Urinary bladder (tissue), 4 donors: ENCODE data around the gene SMIM17. TPM values are rescaled to one million over a fixed set of nuclear protein-coding genes. Genes with fewer than 3 reads are reported as not detected.
"Not testable (repeated sequence)": the region's sequence is repeated elsewhere in the genome, so short reads cannot be mapped to it uniquely, and the experiment has no call there.

Experiments used
- DNase-seq: peaks from one replicate; pipeline ENCODE4 v3.0.0-alpha.2; 2015; ENCODE audit errors: extremely low spot score
- H3K27ac ChIP-seq: one replicate; pipeline ENCODE4 v1.5.1; 2013; ENCODE audit warnings: low read depth, mild to moderate bottlenecking, moderate library complexity
- H3K36me3 ChIP-seq: one replicate; pipeline ENCODE4 v1.6.1; 2013; ENCODE audit warnings: mild to moderate bottlenecking, moderate library complexity; ENCODE audit not compliant: insufficient read depth
- H3K4me1 ChIP-seq: one replicate; pipeline ENCODE4 v1.6.1; 2013; ENCODE audit warnings: mild to moderate bottlenecking, moderate library complexity; ENCODE audit not compliant: insufficient read depth
- H3K4me3 ChIP-seq: one replicate; pipeline ENCODE4 v1.5.1; 2013; ENCODE audit warnings: low read depth, low read length
- WGBS: extraction: QIAGEN DNeasy Blood & Tissue Kit; methylation state at CpG from one replicate; pipeline ENCODE4 v1.1.7; 2013; 5-methylcytosine and 5-hydroxymethylcytosine counted together
- polyA plus RNA-seq: library from polyadenylated mRNA; stranded (reverse); fragments of 200-250 nt; gene quantifications from one replicate; pipeline ENCODE4 v1.2.3, GENCODE V29; 2013
- total RNA-seq: library from RNA; depleted of rRNA; stranded (reverse); fragments of >200 nt; gene quantifications from one replicate; pipeline ENCODE4 v1.2.3, GENCODE V29; 2014
- donor health status: healthy with polysubstance abuse.
- donor health status: healthy.

Gene SMIM17
- total and polyA plus RNA-seq, 2 donors, result 0.34 to 1.8 TPM

DNA sequence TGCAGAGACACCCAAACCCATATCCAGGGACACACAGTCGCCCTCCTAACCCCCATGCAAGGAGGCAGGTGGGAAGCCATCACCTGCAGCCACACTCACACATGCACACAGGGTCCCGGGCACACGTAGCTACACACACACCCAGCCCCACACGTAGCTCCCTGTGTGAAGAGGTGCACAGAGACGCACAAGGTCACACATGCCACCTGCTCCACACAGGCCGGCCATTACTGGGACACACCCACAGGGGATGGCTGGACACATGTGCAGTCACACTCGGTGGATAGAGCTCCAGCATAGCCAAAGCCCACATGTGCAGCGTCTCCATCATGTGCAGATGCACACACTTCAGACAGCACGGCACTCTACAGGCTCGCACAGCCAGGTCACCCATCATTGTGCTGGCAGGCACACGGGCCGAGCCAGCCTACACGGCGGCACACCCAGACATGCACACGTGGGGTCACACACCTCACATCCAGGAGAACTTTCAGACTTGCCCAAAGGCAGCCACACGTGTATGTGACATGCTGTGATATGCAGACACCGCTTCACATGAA is 27.5 kb downstream of the SMIM17 start:
- no peak overlapping the region for H3K4me3 ChIP-seq
- no peaks in the 10 kb centered on the region for H3K4me1 ChIP-seq
- WGBS, result 76% methylated on average over 17 of the region's 17 CpGs
- no peak for DNase-seq
- H3K36me3 ChIP-seq, result no peaks in the 10 kb centered on the region
- H3K27ac ChIP-seq, result no peak overlapping the region

DNA sequence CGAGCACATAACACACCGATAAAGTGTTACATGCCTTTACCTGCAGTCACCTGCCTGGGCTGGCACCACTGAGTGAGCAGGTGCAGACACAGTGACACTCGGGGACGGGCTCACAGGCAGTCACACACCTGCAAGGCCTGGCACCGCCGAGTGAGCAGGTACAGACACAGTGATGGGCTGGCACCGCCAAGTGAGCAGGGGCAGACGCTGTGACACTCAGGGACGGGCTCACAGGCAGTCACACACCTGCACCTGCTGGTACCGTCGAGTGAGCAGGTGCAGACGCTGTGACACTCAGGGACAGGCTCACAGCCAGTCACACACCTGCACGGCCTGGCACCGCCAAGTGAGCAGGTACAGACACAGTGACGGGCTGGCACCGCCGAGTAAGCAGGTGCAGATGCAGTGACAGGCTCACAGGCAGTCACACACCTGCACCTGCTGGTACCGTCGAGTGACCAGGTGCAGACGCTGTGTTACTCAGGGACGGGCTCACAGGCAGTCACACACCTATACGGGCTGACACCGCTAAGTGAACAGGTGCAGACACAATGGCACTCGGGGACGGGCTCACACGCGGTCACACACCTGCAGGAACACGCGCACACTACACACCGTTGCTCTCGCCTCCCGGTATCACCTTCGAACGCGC is 28.1 kb downstream of the SMIM17 start:
- Histone ChIP-seq H3K4me1 (no peaks in the 10 kb centered on the region), H3K4me3 (peak overlapping the region; percentile 63), H3K27ac (no peak overlapping the region), H3K36me3 (no peaks in the 10 kb centered on the region)
- DNase-seq, result no peak
- 31% methylated on average over 35 of the region's 35 CpGs for WGBS

DNA sequence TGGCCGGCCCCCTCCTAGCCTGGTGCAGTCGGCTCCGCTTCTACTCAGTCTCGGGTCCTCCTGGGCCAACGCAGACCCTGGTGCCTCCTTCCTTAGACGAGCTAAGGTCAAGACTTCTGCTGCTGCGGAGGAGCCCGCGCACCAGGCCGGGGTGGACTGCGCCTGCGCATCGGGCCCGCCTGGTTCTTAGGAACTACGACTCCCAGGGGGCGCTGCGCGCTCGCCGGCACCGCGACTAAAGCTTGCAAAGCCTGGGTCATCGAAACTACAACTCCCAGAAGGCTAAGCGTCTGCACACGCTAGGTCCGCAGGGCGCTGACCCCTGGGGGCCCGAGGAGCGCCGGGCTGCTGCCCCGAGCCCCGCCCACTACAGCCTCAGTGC is 28.6 kb downstream of the SMIM17 start, which contains the start of gene ZNF835:
Gene ZNF835, minus strand, starts transcription at position 145 of the 382 bp plus-strand sequence. CDS start 6,559 bp downstream, outside the sequence.
- WGBS, result under 1% methylated on average over 32 of the region's 32 CpGs
- H3K4me3 ChIP-seq, result peak within 1 kb of the TSS; percentile 63
- peak; percentile 45 for DNase-seq
- no peaks in the 10 kb centered on the region for H3K4me1 ChIP-seq
- H3K36me3 ChIP-seq, result no peaks in the 10 kb centered on the region
- no peak within 1 kb of the TSS for H3K27ac ChIP-seq

DNA sequence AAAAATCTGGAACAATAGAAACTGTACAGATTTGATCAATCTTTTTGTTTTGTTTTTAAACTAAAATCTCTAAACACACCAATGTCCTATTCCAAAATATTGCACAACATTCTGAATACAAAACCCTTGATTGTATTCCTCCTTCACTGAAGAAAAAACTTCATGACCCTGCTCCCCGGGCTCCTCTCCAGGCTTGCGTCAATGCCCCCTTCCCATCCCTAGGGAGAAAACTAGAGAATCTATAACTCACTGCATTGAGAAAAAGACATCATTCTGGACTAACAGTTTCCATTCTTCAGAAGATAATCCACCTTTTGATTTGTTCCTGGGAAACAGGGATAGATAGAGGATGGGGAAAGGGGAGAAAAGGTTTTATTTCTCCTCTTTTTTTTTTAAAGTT is 29.7 kb downstream of the SMIM17 start:
- WGBS, result 90% methylated on average over 2 of the region's 2 CpGs
- H3K4me1 ChIP-seq, H3K4me3 ChIP-seq, DNase-seq, H3K27ac ChIP-seq, H3K36me3 ChIP-seq: not testable (repeated sequence)

DNA sequence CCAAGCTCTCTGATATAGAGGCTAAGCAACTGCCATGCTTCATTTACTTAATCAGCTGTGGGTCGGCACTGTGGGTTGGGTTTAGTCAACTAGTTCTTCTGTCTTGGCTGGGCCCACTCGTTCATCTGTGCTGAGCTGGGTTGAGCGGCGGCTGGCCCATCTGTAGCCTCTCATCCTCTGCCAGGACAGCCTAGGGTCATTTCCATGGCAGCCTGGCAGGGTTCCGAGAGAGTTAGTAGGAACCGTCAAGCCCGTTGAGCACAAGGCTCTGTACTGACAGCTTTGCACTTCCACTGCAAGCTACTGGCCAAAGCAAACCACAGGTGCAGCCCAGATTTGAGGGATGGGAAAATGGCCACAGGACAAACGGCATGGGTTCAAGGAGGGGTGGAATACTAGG is 35.2 kb downstream of the SMIM17 start:
- H3K27ac ChIP-seq, result no peak overlapping the region
- H3K36me3 ChIP-seq, result no peaks in the 10 kb centered on the region
- H3K4me1 ChIP-seq, result no peaks in the 10 kb centered on the region
- WGBS, result 84% methylated on average over 8 of the region's 8 CpGs
- DNase-seq, result no peak
- H3K4me3 ChIP-seq, result no peak overlapping the region

DNA sequence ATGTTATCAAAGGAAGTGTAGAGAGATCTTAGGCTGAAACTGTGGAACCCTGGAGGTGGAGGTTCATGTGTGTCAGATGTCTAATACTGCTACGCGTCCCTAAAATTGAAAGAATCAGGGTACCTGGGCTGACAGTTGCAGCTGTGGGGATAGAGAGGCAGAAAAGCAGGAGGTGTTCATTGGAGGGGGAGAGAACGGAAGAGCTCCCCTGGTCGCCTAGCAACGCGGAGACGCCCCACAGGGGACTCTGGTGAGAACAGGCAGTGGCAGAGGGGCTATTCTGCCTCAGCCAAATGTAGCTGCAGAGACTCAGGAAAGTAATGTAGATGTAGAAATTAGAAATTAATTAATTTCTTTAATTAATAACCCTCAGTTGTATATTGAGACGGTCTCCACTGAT is 38.7 kb downstream of the SMIM17 start:
- no peaks in the 10 kb centered on the region for H3K4me1 ChIP-seq
- no peak for DNase-seq
- no peaks in the 10 kb centered on the region for H3K36me3 ChIP-seq
- WGBS, result 62% methylated on average over 8 of the region's 8 CpGs
- no peak overlapping the region for H3K27ac ChIP-seq
- H3K4me3 ChIP-seq, result no peak overlapping the region

DNA sequence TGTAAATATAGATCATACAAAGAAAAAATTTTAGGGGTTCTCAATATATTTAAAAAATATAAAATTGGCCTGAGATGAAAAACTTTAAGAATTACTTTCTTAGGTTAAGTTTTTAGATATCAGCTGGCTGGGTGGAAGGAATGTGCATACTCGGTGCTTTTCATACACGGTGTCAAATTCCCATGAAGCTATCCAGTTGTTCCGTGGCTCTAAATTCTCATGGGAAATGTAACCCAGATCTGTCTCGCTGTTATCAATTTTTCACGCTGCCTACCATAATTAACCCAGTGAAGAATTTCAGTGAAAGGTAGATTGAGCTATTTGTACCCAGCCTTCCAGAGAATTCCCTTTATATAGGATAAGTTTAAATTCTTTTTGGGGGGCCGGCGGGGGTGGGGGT is 40.2 kb downstream of the SMIM17 start:
- H3K36me3 ChIP-seq, result no peaks in the 10 kb centered on the region
- no peak overlapping the region for H3K27ac ChIP-seq
- no peak for DNase-seq
- H3K4me3 ChIP-seq, result no peak overlapping the region
- WGBS, result 44% methylated on average over 7 of the region's 7 CpGs
- H3K4me1 ChIP-seq, result no peaks in the 10 kb centered on the region

DNA sequence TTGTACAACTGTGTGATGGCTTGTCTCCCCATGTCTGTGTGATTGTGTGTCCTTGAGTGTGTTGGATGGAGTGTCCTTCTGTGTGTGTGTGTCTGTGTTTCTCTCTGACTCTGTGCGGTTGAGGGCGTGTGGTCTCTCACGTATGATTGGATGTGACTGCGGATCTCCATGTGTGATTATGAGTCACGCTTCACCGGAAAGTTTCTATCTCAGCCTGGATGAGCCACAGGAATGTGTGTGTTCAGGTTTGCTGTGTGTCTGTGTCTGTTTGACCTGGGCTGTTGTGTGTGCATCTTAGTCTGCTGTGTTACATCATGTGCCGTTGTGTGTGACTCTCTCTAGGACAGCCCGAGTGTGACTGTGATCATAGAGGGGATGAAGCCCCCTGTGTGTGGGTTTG is 44.1 kb downstream of the SMIM17 start:
- Histone ChIP-seq H3K36me3 (no peaks in the 10 kb centered on the region), H3K4me3 (no peak overlapping the region), H3K27ac (no peak overlapping the region), H3K4me1 (no peaks in the 10 kb centered on the region)
- WGBS, result 72% methylated on average over 8 of the region's 8 CpGs
- no peak for DNase-seq

DNA sequence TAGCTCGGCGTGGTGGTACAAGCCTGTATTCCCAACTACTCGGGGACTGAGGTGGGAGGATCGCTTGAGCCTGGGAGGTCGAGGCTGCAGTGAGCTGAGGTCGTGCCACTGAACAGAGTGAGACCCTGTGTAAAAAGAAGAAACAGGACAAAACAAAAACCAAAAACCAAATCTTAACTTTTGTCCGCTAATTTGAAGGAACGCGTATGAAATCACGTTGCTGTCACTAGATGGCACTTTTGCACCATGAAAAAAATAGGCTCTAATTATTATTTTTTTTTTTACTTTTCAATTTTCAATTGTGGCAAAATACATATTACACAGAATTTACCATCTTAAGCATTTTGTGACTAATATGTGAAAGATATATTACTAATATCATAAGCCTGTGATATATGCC is 46.2 kb downstream of the SMIM17 start:
- 74% methylated on average over 10 of the region's 10 CpGs for WGBS
- no peaks in the 10 kb centered on the region for H3K36me3 ChIP-seq

DNA sequence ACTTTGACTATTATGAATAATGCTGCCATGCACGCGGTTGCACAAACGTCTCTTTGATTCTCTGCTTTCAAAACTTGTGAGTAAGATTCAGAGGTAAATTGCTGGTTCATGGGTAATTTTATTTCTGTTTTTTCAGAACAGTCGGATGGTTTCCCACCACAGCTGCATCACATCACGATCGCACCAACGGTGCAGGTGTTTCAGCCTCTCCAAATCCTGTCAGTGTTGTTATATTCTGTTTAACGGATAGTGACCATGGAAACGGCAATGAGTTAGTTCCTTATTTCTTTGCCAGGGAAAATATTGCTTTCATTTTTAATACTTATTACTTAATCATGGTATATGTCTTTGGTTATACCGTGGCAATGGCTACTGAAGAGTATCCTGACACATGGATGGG is 47.7 kb downstream of the SMIM17 start:
- H3K4me3 ChIP-seq, result no peak overlapping the region
- H3K36me3 ChIP-seq, result no peaks in the 10 kb centered on the region
- H3K27ac ChIP-seq, result no peak overlapping the region
- H3K4me1 ChIP-seq, result no peaks in the 10 kb centered on the region
- DNase-seq, result no peak
- WGBS, result 64% methylated on average over 10 of the region's 10 CpGs

More for the DNA sequence above, 46.2 kb downstream of the SMIM17 start:
- DNase-seq, result no peak
- H3K4me3 ChIP-seq, result no peak overlapping the region
- no peaks in the 10 kb centered on the region for H3K4me1 ChIP-seq
- no peak overlapping the region for H3K27ac ChIP-seq

DNA sequence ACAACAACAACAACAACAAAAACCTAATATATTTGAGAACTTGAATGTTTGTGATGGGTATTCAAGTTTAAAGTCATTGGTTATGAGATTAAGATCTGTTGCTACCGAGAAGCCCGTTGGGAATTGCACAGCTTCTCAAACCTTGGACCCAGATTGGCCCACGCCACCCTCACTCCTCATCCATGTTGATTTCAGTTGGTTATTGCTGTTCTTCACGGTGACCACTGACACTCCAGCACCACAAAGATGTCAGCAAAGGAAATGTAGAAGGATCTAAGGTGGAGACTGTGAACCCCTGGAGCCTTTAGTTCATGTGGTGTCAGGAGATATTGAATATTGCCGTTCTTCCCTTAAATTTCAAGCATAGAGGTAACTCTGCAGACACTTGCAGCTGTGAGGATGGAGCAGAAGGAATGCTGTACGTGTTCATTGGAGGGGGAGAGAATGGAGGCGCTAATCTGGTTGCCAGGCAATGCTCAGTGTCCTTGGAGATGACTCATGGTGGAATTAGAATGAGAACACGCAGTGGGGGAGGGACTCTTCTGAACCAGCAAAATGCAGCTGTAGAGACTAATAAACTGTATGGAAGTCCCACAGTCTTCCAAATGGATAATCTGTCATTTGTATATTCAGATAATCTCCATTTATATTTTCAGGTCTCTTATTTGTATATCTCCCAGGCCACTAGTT is 49.4 kb downstream of the SMIM17 start:
- no peak for DNase-seq
- no peaks in the 10 kb centered on the region for H3K36me3 ChIP-seq
- H3K4me1 ChIP-seq, result no peaks in the 10 kb centered on the region
- no peak overlapping the region for H3K4me3 ChIP-seq
- no peak overlapping the region for H3K27ac ChIP-seq
- 69% methylated on average over 8 of the region's 8 CpGs for WGBS

DNA sequence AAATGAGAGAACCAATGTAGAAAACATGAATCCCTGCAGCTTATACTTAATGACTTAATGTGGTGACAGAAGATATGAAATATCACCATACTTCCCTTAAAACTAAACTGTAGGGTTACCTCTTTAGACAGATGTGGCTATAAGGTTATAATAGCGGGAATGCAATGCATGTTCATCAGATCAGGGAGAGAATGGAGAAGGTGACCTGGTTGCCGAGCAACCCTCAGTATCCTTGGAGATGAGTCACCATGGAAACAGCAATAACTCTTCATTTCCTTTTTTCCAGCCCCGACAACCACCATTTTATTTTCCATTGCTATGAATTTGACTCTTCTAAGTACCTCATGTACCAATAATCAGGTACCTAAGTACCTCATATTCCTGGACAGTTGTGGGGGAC is 56.6 kb downstream of the SMIM17 start:
- no peaks in the 10 kb centered on the region for H3K4me1 ChIP-seq
- 74% methylated on average over 3 of the region's 3 CpGs for WGBS
- no peaks in the 10 kb centered on the region for H3K36me3 ChIP-seq
- H3K4me3 ChIP-seq, result no peak overlapping the region
- H3K27ac ChIP-seq, result no peak overlapping the region
- no peak for DNase-seq

DNA sequence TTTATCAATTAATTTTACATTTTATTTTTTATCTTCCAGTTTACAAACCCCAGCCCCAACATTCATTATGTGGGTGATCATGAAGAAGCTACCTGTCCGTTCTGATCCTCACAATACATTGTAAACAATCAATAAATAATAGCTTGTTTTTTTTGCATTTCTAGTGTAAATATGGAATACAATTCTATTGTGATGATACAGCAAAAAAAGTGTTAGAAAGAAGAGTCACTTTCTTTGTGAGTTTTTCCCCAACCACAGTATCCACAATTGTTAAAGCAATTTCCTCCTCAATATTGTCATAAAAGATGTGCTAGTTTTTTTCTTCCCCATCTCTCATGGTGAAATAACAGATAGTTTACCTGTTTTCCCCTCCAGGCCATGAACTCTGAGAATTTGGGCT is 58.9 kb downstream of the SMIM17 start:
- no peak overlapping the region for H3K4me3 ChIP-seq
- H3K4me1 ChIP-seq, result no peaks in the 10 kb centered on the region
- H3K36me3 ChIP-seq, result no peaks in the 10 kb centered on the region
- H3K27ac ChIP-seq, result no peak overlapping the region
- WGBS, result 42% methylated on average over 1 of the region's 1 CpG
- no peak for DNase-seq

DNA sequence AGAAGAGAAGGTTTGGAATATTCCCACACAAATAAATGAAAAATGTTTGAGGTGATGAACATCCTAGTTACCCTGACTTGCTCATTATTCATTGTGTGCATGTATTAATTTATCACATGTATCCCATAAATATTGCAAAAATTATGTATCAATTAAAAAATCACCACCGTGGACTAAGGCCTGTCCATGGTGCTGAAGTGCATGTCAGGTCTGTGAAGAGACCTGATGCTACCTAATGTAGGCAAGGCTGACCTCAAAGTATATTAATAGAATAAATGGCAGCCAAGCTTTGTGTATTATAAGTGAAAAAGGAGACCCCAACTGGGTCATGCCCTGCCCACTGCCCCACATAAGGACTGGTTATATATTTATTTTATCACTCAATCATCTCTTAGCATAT is 63.0 kb downstream of the SMIM17 start:
- Histone ChIP-seq H3K4me1 (no peaks in the 10 kb centered on the region), H3K27ac (no peak overlapping the region), H3K36me3 (no peaks in the 10 kb centered on the region), H3K4me3 (no peak overlapping the region)
- WGBS, result 40% methylated on average over 1 of the region's 1 CpG
- DNase-seq, result no peak
